NCI-H226 (cell line): Measurements from ENCODE around the gene HCFC1R1.

ENCODE experiments used
- DNase-seq: peaks from one replicate; pipeline ENCODE4 v3.0.0-alpha.2; 2015

The HCFC1R1 gene

DNA sequence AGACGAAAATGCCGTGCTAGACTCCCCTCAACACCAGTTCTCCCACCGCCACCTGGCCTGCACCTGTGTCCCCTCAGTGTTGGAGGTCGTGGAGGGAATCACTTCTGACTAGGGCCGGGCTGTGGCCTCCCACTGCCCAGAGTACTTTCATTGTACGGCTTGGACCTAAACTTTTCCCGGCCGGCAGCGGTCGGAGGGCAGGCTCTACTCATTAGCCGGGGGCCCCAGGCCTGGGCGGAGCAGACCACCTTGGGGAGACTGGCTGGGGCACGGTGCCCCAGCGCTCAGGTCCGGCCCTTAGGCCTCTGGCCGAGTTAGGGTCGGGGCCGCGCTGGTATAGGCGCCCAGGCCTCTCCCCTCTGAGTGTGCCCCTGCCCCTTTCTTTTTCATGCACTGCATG lies 6.4 kb downstream of the HCFC1R1 start:
- no peak for DNase-seq

DNA sequence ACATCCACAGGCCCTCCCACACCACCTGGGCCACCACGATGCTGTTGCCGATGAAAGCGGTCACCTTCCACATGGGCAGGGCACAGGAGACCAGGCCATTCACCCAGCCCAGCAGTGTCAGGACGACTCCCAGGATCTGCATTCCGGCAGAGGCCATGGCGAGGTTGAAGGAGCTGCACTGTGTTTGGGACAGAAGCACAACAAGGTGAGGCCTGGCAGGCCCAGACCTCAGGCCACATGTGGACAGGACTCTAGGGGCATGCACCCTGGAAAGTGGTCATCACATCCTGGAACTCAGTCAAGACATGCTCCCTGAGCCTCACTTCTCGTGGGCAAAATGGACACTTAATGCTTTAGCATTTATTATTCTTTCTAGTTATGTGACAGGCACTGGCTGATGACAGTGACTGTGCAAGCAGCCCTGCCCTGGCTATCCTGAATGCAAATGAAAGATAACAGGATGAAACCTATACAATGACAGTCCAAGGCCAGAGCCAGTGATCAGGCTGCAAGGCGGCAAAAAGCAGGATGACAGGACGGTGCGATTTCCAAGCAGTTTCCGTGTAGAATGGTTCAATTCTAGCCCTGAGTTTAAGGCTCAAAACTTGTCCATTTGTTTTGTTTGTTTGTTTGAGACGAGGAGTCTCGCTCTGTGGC lies 7.7 kb downstream of the HCFC1R1 start:
- no peak for DNase-seq

DNA sequence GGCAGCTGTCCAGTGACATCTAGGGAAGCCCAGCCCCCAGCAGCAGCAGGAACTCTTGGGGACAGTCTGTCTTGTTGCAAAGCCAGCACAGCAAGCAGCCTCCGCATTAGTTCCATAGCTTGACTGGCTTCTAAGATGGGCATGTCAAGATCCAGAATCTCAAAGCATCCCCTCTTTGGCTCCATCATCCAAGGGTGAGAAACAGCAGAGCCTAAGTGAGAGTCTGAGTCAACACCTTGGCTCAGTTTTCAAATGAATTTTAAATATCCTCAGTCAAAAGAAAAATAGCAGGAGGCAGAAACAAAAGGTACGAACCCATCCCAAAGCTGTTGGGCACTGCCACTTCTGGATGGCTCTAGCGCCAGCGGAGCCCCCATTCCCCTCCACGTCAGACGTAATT lies 8.8 kb downstream of the HCFC1R1 start:
- DNase-seq = no peak

DNA sequence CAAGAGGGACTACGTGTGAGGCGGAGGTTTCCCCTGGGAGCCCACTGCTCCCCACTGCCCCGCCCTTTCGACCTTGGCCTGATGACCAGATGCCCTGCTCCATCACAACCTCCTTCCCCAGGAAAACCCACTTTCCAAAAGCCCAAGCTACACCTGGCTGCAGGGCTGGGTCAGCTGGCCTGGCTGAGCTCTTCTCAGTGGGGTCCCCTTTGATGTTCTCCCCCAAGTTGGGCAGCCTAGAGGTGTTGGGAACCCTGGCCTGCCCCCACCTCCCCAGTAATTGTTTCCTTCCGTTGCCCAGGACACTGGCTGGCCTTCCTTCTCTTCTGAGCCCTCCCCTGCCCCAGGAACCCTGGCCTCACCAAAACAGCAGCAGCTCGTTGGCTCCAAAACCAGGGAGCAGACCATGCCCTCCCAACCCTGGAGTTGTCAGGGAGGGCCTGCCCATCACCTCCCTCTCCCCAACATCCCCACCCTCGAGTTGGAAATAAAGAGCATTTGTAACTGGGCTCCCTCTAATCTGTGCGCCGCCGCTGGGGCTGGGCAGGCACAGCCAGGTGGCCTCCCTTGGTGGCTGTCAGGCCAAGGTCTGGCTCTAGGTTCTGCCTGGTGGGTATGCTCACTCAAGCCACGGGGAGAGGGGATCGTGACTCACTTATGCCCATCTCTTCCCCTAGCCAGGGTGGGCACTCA lies 9.6 kb downstream of the HCFC1R1 start:
- DNase-seq = no peak

DNA sequence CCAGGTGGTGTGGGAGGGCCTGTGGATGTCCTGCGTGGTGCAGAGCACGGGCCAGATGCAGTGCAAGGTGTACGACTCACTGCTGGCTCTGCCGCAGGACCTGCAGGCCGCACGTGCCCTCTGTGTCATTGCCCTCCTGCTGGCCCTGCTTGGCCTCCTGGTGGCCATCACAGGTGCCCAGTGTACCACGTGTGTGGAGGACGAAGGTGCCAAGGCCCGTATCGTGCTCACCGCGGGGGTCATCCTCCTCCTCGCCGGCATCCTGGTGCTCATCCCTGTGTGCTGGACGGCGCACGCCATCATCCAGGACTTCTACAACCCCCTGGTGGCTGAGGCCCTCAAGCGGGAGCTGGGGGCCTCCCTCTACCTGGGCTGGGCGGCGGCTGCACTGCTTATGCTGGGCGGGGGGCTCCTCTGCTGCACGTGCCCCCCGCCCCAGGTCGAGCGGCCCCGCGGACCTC lies 10.2 kb downstream of the HCFC1R1 start:
- DNase-seq = no peak

DNA sequence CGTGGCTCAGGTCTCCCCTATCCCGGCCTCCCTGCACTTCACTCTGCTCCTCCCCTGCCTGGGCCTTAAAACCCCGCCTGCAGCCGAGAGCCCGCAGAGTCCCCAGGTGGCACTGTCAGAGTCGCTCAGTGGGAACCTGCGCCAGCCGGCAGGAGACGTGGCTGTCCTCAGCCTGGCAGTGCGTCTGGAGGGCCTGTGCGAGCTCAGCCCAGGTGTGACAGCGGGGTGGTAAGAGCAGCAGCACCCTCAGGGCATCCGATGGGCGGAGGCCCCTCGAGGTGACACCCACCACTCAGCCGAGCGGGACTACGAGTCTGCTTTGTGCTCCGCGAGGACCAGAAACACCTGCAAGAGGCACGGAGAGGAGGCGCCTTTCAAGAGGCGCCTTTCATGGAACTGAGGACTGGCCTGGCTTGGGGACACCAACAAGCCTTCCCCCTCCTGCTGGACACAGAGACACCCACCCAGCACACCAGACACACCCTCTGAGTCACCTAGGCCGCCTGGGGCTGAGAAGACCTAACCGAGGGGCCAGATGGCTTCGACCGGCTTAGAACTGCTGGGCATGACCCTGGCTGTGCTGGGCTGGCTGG lies 10.8 kb downstream of the HCFC1R1 start, which contains the start of gene CLDN9:
TSS of gene CLDN9 (plus strand) at position 96 of the 593 bp plus-strand sequence. CDS start at position 536, 440 bp downstream.
- DNase-seq = no peak

DNA sequence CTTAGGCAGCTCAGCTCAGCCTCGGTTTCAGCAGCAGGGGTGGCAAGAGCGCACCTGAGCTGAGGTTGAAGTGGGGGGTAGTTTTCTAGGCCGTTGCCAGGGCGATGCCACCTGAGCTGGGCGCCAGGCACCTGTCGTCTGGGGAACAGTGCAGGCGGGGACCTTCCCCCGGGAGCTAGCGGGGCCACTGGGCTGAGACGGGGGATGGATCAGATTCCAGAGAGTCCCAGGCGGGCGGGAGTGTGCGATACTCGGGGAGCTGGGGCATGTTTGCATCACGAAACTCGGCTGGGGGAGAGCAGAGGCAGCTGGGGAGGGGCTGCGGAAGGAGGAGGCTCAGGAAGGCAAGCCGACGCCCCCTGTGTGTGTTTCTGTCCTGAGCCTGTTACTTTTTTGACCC lies 11.5 kb downstream of the HCFC1R1 start:
- no peak for DNase-seq

DNA sequence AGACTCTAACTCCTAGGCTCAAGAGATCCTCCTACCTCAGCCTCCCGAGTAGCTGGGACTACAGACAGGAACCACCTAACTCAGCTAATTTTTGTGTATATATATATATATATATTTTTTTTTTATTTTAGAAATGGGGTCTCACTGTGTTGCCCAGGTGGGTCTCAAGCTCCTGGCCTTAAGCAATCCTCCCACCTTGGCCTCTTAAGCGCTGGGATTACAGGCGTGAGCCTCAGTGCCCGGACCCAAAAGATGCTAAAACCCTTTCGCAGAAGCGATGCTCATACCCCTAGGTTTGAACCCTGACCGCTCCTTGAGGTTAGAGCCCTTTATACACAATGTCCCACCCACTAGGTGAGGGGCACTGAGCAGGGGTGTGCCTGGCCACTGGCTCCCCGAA lies 13.2 kb downstream of the HCFC1R1 start:
- DNase-seq = no peak

DNA sequence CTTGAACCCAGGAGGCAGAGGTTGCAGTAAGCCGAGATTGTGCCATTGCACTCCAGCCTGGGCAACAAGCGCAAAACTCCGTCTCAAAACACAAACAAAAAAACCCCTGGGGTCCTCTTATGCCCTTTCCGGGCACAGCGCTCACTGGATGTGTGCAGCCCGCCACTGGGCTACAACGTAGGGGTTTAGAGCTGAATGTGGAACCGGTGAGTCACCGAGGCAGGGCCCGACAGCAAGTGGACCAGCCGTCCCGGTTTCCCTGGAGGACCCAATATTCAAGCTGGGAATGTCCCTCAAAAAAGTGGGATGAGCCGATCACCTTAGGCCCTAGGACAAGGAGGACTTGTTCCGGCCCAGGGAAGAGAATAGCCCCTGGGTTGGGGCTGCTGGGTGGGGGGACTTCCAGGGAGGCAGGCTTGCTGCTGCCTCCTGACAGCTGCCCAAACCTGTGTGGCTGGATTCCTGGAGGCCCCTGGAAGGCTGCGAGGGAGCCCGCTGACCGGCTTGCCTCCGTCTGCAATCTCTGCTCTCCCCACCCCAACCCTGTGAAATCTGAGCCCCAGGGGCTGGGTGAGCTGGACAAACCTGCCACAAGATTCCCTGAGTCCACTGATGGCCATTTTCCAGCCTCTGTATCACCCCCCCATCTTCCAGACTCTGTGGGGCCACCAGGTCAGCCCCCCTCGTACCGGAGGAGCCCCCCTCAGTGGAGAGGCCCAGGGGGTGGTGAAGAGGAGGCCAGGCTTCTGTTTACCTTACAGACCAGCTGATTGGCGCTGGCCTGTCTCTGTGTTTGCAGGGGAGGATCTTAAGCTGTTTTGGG lies 14.0 kb downstream of the HCFC1R1 start:
- DNase-seq = no peak

DNA sequence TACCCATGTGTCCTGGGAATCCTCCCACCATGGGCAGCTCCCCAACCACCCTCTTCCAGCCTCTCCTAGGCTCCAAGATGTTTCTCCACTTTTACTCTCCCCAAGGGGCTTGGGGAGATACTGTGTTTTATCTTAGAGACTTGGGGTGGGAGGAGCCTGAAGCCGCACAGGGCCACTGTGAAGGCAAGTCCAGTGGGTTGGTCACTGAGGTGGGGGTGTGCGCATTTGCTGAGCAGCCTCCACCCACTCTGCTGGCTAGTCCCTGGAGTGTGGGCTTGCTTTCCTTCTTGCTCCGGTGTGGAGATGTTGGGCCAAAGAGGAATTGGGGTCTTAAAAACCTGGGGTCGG lies 15.1 kb downstream of the HCFC1R1 start:
- DNase-seq = no peak

DNA sequence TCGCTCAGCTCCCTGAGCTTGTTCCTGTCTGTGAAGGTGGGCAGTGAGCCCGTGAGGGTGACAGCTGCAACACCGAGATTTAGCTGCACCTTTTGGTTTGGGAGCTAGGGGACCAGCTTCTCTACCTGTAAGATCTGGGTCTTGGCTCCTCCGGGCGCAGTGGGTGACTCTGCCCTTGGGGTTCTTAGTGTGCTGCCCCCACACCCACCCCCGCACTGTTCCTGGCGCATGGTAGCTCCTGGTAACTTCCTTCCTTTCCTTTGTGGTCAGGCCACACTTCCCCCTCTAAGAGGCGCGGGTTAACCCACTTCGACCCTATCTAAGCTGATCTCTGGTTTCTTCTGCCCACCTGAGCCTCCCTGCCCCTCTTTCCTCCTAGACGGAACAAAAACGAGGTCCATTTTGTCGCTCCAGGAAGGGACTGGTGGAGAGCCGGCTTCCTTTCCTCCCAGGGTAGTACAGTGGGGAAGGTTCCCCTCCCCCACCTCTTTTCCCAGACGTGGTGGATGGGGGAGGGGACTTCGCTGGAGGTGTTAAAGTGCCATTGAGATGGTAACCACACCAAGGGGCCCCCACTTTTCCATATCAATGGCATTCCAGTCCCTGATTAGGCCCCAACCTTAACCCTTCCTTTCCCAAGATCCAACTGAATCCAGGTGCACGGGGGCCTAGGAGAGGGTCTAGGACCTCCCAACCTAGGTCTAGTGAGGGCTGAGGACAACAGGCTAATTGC lies 15.6 kb downstream of the HCFC1R1 start:
- no peak for DNase-seq

DNA sequence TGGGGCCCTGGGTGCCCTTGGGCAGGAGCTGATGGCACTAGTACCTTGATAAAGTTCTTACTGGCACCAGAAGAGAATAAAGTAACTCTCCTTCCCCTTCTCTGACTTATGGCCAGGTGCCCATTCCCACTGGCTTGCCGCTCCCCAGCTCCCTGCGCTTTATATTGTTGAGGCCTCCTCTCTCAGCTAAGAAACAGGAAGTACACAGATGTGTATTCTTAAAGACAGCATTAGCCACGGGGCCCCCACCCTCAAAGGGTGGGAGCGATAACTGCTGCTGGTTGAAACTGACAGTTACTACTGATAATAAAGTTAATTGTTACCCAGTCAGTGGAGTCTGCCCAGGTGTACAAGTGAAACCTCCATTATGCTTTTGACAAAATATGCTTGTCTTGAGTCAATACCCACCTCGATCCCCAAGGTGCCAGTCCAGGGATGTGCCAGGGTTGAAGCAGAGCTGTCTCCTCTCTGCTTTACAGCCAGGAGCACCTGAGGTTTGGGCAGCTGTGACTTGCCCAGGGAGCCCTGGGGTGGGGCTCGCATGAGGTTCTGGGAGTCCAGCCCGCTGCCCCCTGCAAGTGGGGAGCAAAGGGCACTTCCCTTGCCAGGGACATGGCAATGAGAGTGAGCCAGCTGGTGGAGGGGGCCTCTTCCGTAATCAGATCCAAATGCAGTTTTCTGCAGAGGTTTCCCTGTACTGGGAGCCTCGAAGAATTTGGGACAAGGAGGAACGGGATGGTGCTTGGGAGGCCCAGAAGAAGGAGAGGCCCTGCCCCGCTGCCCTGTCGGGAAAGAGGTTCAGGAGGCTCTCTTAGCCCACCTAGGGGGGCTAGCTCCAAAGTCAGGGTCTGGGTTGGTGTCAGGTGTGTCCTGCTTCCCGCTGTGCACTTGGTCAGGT lies 16.4 kb downstream of the HCFC1R1 start:
- DNase-seq = no peak

DNA sequence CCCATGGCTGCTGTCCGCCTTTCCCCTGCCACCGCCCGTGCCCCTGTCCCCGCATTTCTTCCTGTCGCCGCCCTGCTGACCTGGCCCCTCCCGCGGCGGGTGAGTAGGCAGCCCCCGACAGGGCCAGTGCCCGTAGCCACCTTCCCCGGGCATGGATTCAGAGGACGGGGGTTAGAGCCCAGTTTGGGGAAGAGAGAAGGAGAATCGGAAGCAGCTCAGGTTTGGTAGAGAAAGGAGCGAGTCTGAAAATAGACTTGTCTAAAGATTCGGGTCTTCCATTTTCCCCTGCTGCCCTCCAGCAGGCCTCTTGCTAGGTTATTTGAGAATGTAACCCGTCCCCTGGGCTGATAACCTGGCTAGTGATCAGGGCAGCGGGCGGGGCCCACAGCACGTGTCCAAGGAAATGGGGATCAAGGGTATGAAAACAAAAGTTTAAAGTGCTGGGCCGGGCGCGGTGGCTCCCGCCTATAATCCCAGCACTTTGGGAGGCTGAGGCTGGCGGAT lies 18.9 kb downstream of the HCFC1R1 start:
- DNase-seq = no peak

DNA sequence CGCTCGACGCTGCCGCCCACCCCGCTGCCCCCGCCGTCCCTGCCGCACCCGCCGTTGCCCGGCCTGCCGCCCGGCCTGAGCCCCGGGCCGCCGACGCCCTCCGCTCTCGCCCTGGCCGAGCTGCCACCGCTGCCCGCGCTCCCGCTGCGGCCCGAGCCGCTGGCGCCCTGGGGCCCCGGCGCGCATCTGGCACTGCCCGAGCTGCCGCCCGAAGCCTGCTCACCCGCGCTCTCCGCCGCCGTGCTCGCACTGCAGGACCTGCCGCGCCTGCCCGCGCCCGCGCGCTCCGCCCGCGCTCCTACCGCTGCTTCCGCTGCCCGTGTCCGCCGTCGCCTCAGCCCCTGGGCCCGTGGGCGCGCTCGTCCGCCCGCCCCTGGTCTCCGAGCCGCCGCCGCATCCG lies 19.4 kb downstream of the HCFC1R1 start:
- peak; percentile 30 for DNase-seq

DNA sequence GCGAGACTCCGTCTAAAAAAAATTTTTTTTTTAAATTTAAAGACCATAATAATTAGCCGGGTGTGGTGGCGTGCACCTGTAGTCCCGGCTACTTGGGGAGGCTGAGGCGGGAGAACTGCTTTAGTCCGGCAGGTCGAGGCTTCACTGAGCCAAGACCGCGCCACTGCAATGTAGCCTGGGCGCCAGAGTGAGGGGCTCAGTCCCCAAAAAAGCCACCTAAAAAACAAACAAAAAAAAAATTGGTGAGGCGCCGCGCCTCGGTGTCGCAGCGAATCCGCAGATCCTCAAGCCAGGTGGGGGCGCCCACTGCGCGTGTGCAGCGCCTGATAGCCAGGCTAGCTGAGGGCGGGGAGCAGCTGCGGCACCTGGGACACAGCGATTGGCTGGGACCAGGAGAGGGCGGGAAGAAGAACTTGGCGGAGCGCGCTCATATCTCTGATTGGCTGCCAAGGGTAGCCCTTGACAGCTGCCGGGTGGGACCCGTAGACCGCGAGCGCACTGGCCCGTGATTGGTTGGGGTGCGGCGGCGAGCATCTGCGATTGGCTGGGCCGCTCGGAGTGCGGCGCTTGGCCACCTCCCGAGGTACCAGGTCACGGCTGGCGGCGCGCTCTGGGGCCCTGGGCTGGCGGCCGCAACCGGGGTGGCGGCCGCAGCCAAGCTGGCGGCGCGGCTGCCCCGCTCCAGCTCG lies 20.0 kb downstream of the HCFC1R1 start:
- peak; percentile 97 for DNase-seq

DNA sequence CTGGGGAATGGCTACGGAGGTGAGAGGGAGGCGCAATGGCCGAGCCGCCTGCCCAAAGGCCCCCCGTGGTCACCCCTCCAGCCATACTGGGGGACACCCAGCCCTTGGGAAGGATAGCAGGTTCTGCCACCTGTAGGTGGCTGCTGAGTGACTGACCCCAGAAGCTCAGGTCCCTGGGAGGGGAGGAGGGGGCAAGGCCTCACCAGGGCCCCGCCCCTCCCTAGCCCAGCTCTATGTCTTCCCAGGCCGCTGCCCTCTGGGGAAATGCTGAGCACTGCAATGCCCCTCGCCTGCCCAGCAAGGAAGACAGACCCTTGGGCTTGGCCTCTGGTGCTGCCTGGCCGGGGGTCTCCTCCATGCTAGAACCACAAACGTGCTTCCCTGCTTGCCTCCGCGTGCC lies 22.4 kb downstream of the HCFC1R1 start:
- no peak for DNase-seq

DNA sequence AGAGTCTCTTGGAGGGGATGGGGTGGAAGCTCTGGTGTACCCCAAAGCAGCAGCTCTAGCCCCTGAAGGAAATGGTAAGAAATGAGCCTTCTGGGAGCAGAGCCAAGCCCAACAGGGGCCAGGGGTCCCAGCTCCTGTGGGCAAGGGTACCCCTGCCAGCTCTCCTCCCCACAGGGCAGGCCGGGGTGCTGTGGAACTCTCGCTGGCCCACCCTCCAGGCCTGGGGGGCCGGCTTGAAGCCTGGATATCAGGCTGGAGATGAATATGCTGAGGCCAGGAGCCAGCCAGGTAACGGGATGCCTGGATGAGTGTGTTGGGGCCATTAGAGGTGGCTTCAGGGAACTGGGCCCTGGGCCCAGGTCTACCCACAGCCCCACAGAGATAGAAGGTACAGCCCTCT lies 23.2 kb downstream of the HCFC1R1 start:
- no peak for DNase-seq

DNA sequence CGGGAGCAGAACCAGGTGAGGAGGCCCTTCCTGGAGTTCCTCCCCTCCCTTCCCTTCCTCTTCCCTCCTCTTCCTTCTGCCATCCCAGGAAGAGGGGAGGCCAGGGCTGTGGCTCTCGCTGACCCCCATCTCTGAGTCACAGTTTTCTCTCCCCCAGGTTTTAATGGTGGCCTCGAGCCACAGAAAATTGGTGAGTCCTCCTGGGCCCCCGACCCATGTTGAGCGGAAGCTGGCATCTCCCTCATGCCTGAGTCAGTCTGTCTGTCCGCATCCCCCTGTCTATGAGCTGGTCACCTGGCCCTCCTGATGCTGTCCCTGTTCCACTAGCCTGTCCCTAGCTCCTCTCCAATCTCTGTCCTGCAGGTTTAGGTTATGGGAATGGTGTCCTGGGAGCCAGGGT lies 23.8 kb downstream of the HCFC1R1 start:
- DNase-seq = no peak

DNA sequence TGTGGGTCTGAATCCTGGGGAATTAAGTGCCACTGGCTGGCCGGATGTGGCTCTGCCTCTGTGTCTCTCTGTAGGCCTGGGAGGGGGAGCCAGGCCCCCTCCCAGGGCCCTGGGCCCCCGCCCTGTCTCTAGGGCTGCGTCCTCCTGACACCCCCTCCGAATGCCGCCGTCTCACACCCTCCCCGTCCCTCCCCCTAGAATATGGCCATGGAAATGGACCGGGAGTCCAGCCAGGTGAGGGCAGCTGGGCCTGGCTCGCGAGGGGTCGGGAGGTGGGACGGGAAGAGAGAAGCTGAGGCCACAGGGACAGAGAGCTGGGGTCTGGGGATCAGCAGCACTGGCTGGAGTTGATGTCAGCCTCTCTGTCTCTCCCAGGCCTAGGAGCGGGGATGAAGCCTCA lies 27.4 kb downstream of the HCFC1R1 start:
- no peak for DNase-seq

DNA sequence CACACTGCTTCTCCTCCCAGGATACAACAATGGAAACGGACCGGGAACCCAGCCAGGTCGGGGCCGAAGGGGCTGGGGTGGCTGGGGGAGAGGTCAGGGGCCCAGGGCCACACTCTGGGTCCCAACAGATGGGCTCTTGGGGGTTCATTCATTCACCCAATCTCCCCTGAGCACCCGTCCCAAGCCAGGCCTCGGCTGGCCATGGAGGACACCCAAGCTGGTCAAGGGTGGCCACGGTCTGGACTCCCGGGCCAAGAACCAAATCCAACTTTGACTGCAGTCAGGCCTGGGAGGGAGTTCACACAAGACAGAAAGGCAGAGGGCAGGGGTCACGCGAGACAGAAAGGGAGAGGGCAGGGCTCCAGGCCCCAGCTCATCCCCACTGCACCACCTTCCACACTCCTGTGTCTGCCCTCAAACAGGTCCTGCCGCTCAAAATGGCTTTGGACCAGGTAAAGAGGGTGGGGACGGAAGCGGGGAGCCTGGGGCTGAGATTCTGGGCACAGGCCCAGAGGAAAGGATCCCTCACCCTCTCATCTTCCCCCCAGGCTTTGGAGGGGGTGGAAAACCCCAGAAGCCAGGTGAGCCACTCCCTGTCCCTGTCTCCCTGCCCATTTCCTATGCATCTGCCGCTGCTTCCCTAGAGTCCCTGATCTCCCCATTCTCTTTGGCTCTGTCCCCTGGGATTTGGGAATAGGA lies 31.2 kb downstream of the HCFC1R1 start:
- no peak for DNase-seq
